Motor neuron (in vitro differentiated cells): Measurements from ENCODE around the gene SNRPA1. TPM values are rescaled to one million over a fixed set of nuclear protein-coding genes. Genes with fewer than 3 reads are reported as not detected.

Source experiments
- ATAC-seq, 8 experiments: fragments of 200-7000 bp; cut with Tn5 transposase; replicated peaks in 6 of 8; 2 replicates each; pipeline ENCODE4 v1.8.0; 2021; ENCODE audit warnings: mild to moderate bottlenecking in 8 of 8, moderate library complexity in 8 of 8
- H3K27ac ChIP-seq, 2 donors: fragments of 250-450 bp; sonication (Bioruptor Pico); 2 replicates each; pipeline ENCODE4 v1.9.0; 2021; ENCODE audit warnings: antibody characterized with exemption in 2 of 2, mild to moderate bottlenecking in 2 of 2, moderate library complexity in 1 of 2
- H3K4me1 ChIP-seq, 2 donors: fragments of 250-450 bp; sonication (Bioruptor Pico); replicated peaks in 1 of 2; 2 replicates each; pipeline ENCODE4 v1.6.1; 2021; ENCODE audit warnings: antibody characterized with exemption in 2 of 2, mild to moderate bottlenecking in 2 of 2, moderate library complexity in 1 of 2
- H3K4me3 ChIP-seq, 5 donors: fragments of 250-450 bp; sonication (Bioruptor Pico); 2 replicates each; pipeline ENCODE4 v1.9.0; 2021; ENCODE audit warnings: antibody characterized with exemption in 5 of 5, mild to moderate bottlenecking in 5 of 5, moderate library complexity in 4 of 5
- WGBS, 10 experiments: fragments of 450-650 bp; shearing (Covaris generic); methylation state at CpG; one replicate each; pipeline ENCODE4 v1.0.0; 2022; 5-methylcytosine and 5-hydroxymethylcytosine counted together
- in situ Hi-C, 9 experiments: fragments of 400-800 bp; cut with MboI; loops; one replicate each; pipeline ENCODE4 v1.15.0; 2021; ENCODE audit warnings: low sequenced_read_pairs in 9 of 9, low pct_unique_long_range_greater_than_20kb in 2 of 9; ENCODE audit not compliant: unreplicated experiment in 9 of 9
- total RNA-seq, 8 experiments: library from RNA; unstranded; fragments of 300-600 nt; gene quantifications; 2 replicates each; pipeline versions ENCODE4 v1.2.3 to v1.2.4, GENCODE V29; 2022

Gene SNRPA1
- total RNA-seq, 8 experiments from 2014 or later: 30.9 to 101 (median 68.4) TPM

- Histone ChIP-seq H3K4me1 (peaks cover 8 to 11% of the 10 kb centered on the region in 2 donors), H3K27ac (peak within 1 kb of the TSS; percentile 61 to 94), H3K4me3 (peak within 1 kb of the TSS; percentile 52 to 93 (median 77))
- 0 to 2% (median 0%) methylated on average over 1 to 26 of the region's 91 CpGs; no CpG with 5 or more reads in 5 of the 10 experiments for WGBS, 10 experiments
- ATAC-seq: peak; percentile 80 to 97 (median 96)
- in situ Hi-C loops: no loop called here
Measured at GRCh38 chr15:101277038-101277822, 17.8 kb downstream of the SNRPA1 start, which contains the start of gene SELENOS. TSS of gene SELENOS (minus strand) at chr15:101277485. CDS start at chr15:101277417, 68 bp downstream.

GRCh38 chr15:101276501-101277037 is 18.5 kb downstream of the SNRPA1 start:
- peak in 3 of 8 experiments; percentile 5 to 26 (median 7) for ATAC-seq
- H3K27ac ChIP-seq: peak overlapping the region; percentile 61 to 94
- WGBS, 10 experiments: 0 to 67% (median 5%) methylated on average over 1 to 10 of the region's 14 CpGs; no CpG with 5 or more reads in 1 of the 10 experiments
- in situ Hi-C loops: no loop called here
- peak overlapping the region; percentile 52 to 93 (median 77) for H3K4me3 ChIP-seq
- peaks cover 8 to 11% of the 10 kb centered on the region in 2 donors for H3K4me1 ChIP-seq

GRCh38 chr15:101275018-101275417 is 20.0 kb downstream of the SNRPA1 start:
- 0 to 96% (median 60%) methylated on average over 1 to 4 of the region's 5 CpGs; no CpG with 5 or more reads in 1 of the 10 experiments for WGBS, 10 experiments
- peak in 1 of 8 experiments; percentile 3 for ATAC-seq
- in situ Hi-C loops: no loop called here

GRCh38 chr15:101273534-101273933 is 21.5 kb downstream of the SNRPA1 start:
- H3K4me1 ChIP-seq: peaks cover 8 to 11% of the 10 kb centered on the region in 2 donors
- 67 to 100% (median 82%) methylated on average over 1 to 4 of the region's 5 CpGs; no CpG with 5 or more reads in 1 of the 10 experiments for WGBS, 10 experiments
- H3K27ac ChIP-seq: no peak overlapping the region
- no peak overlapping the region for H3K4me3 ChIP-seq
- in situ Hi-C loops: loop anchor here in 5 of 9 experiments (25.0 kb wide), 2 partner anchors 636 to 661 kb away; partner anchors contain the start of genes ASB7 (in 3 of the 5) and LINS1 (in 3 of the 5)
- no peak for ATAC-seq

More at GRCh38 chr15:101275018-101275417, 20.0 kb downstream of the SNRPA1 start:
- no peak overlapping the region for H3K4me3 ChIP-seq
- no peak overlapping the region for H3K27ac ChIP-seq
- H3K4me1 ChIP-seq: peaks cover 8 to 11% of the 10 kb centered on the region in 2 donors

GRCh38 chr15:101272584-101272983 is 22.5 kb downstream of the SNRPA1 start:
- in situ Hi-C loops: loop anchor here in 5 of 9 experiments (25.0 kb wide), 2 partner anchors 635 to 660 kb away; partner anchors contain the start of genes ASB7 (in 3 of the 5) and LINS1 (in 3 of the 5)
- no peak for ATAC-seq
- WGBS, 10 experiments: 80 to 100% (median 96%) methylated on average over 2 to 8 of the region's 9 CpGs; no CpG with 5 or more reads in 1 of the 10 experiments
- H3K4me1 ChIP-seq: peaks cover 6 to 8% of the 10 kb centered on the region in 2 donors
- H3K4me3 ChIP-seq: no peak overlapping the region
- H3K27ac ChIP-seq: no peak overlapping the region

GRCh38 chr15:101269479-101270223 is 25.4 kb downstream of the SNRPA1 start:
- Histone ChIP-seq H3K4me3 (no peak overlapping the region), H3K27ac (no peak overlapping the region), H3K4me1 (peaks cover 0 to 2% of the 10 kb centered on the region in 2 donors)
- 67 to 96% (median 88%) methylated on average over 1 to 13 of the region's 16 CpGs; no CpG with 5 or more reads in 1 of the 10 experiments for WGBS, 10 experiments
- peak in 6 of 8 experiments; percentile 4 to 41 (median 28) for ATAC-seq
- in situ Hi-C loops: loop anchor here in 5 of 9 experiments (10.0 to 25.0 kb wide), 3 partner anchors 255 to 657 kb away; partner anchors contain the start of genes ASB7 (in 3 of the 5) and LINS1 (in 3 of the 5)

GRCh38 chr15:101267320-101268104 is 27.5 kb downstream of the SNRPA1 start:
- in situ Hi-C loops: loop anchor here in 5 of 9 experiments (10.0 to 25.0 kb wide), 3 partner anchors 253 to 655 kb away; partner anchors contain the start of genes ASB7 (in 3 of the 5) and LINS1 (in 3 of the 5)
- Histone ChIP-seq H3K27ac (no peak overlapping the region), H3K4me3 (no peak overlapping the region), H3K4me1 (peaks cover 0 to 2% of the 10 kb centered on the region in 2 donors)
- ATAC-seq: peak; percentile 7 to 85 (median 53)
- WGBS, 10 experiments: 19 to 80% (median 40%) methylated on average over 1 to 15 of the region's 18 CpGs; no CpG with 5 or more reads in 3 of the 10 experiments

- 35 to 100% (median 73%) methylated on average over 1 to 6 of the region's 9 CpGs; no CpG with 5 or more reads in 3 of the 10 experiments for WGBS, 10 experiments
- peaks cover 0 to 2% of the 10 kb centered on the region in 2 donors for H3K4me1 ChIP-seq
- no peak overlapping the region for H3K27ac ChIP-seq
- in situ Hi-C loops: loop anchor here in 5 of 9 experiments (10.0 to 25.0 kb wide), 3 partner anchors 252 to 654 kb away; partner anchors contain the start of genes ASB7 (in 3 of the 5) and LINS1 (in 3 of the 5)
- no peak overlapping the region for H3K4me3 ChIP-seq
- ATAC-seq: peak in 6 of 8 experiments; percentile 5 to 43 (median 16)
Measured at GRCh38 chr15:101266787-101267186, 28.3 kb downstream of the SNRPA1 start.

GRCh38 chr15:101266034-101266433 is 29.0 kb downstream of the SNRPA1 start:
- in situ Hi-C loops: loop anchor here in 5 of 9 experiments (10.0 to 25.0 kb wide), 3 partner anchors 251 to 654 kb away; partner anchors contain the start of genes ASB7 (in 3 of the 5) and LINS1 (in 3 of the 5)
- Histone ChIP-seq H3K4me3 (no peak overlapping the region), H3K27ac (no peak overlapping the region), H3K4me1 (peaks cover 0 to 2% of the 10 kb centered on the region in 2 donors)
- 20 to 100% (median 37%) methylated on average over 1 to 3 of the region's 3 CpGs; no CpG with 5 or more reads in 4 of the 10 experiments for WGBS, 10 experiments
- no peak for ATAC-seq

- in situ Hi-C loops: loop anchor here in 5 of 9 experiments (10.0 to 25.0 kb wide), 3 partner anchors 250 to 653 kb away; partner anchors contain the start of genes ASB7 (in 3 of the 5) and LINS1 (in 3 of the 5)
- WGBS, 10 experiments: 79 to 100% (median 87%) methylated on average over 2 to 11 of the region's 17 CpGs; no CpG with 5 or more reads in 2 of the 10 experiments
- Histone ChIP-seq H3K27ac (no peak overlapping the region), H3K4me1 (peaks cover 0 to 2% of the 10 kb centered on the region in 2 donors), H3K4me3 (no peak overlapping the region)
- ATAC-seq: no peak
Measured at GRCh38 chr15:101264911-101265641, 30.0 kb downstream of the SNRPA1 start.
